HepG2 (cell line): ENCODE data around the gene FAM117A. TPM values are rescaled to one million over a fixed set of nuclear protein-coding genes. Genes with fewer than 3 reads are reported as not detected.

Source experiments
- AKAP8 ChIP-seq: sonication (generic); formaldehyde crosslinking; IDR thresholded peaks from 2 replicates; pipeline ENCODE4 v1.5.1; 2020; ENCODE audit warnings: mild to moderate bottlenecking, missing genetic modification reagents
- FLYWCH1 ChIP-seq: sonication (generic); formaldehyde crosslinking; IDR thresholded peaks from 2 replicates; pipeline ENCODE4 v1.8.1; 2023; ENCODE audit warnings: mild to moderate bottlenecking, missing genetic modification reagents
- HOXA9 ChIP-seq: sonication (generic); formaldehyde crosslinking; IDR thresholded peaks from 2 replicates; pipeline ENCODE4 v1.8.1; 2022; ENCODE audit warnings: missing genetic modification reagents, mild to moderate bottlenecking, moderate library complexity, borderline replicate concordance
- KLF16 ChIP-seq, 2 experiments: sonication (generic) in 1 of 2; formaldehyde crosslinking in 1 of 2; IDR thresholded peaks; 2 replicates each; pipeline versions ENCODE4 v1.6.1 to v1.8.0; 2016 to 2023; ENCODE audit warnings: missing genetic modification reagents in 2 of 2, missing compliant biosample characterization in 1 of 2
- MTF2 ChIP-seq: sonication (generic); formaldehyde crosslinking; IDR thresholded peaks from 2 replicates; pipeline ENCODE4 v1.5.0; 2020; ENCODE audit warnings: missing genetic modification reagents, borderline replicate concordance
- SOX13 ChIP-seq, 3 experiments: fragments of 450-650 bp in 1 of 3; sonication (generic) in 1 of 3; formaldehyde crosslinking in 1 of 3; IDR thresholded peaks in 2 of 3; conservative IDR thresholded peaks in 1 of 3; 2 replicates each; pipeline versions ENCODE4 v1.5.0 to v1.6.1; 2016 to 2020; ENCODE audit warnings: antibody characterized with exemption in 1 of 3, mild to moderate bottlenecking in 1 of 3, missing compliant biosample characterization in 1 of 3, missing genetic modification reagents in 1 of 3, moderate library complexity in 1 of 3
- ZFP41 ChIP-seq: sonication (generic); formaldehyde crosslinking; IDR thresholded peaks from 2 replicates; pipeline ENCODE4 v1.4.0; 2020; ENCODE audit warnings: mild to moderate bottlenecking, missing genetic modification reagents, borderline replicate concordance
- ZNF44 ChIP-seq: sonication (generic); formaldehyde crosslinking; IDR thresholded peaks from 2 replicates; pipeline ENCODE4 v1.5.1; 2020; ENCODE audit warnings: mild to moderate bottlenecking, missing genetic modification reagents
- ZNF484 ChIP-seq: sonication (generic); formaldehyde crosslinking; IDR thresholded peaks from 2 replicates; pipeline ENCODE4 v1.5.1; 2020; ENCODE audit warnings: mild to moderate bottlenecking, low read depth, missing genetic modification reagents, borderline replicate concordance
- ZNF879 ChIP-seq: sonication (generic); formaldehyde crosslinking; IDR thresholded peaks from 2 replicates; pipeline ENCODE4 v1.8.1; 2023; ENCODE audit warnings: missing genetic modification reagents
- polyA plus RNA-seq, 8 experiments: library from polyadenylated mRNA; depleted of rRNA in 3 of 8; stranded (reverse) in 7 of 8; unstranded in 1 of 8; fragments of >200 nt; fragmentation: Illumina TruSeq in 4 of 8; extraction: Trizol in 4 of 8; gene quantifications; 2 replicates each; pipeline versions ENCODE4 v1.2.1 to v1.2.3, GENCODE V29; 2011 to 2016; ENCODE audit warnings: low read depth in 4 of 8, missing spikeins in 1 of 8, mixed read lengths in 1 of 8; ENCODE audit not compliant: insufficient read depth in 1 of 8
- total RNA-seq, 5 experiments: library from RNA; depleted of rRNA; stranded (reverse); fragments of >200 nt; fragmentation: Illumina TruSeq; extraction: Trizol; gene quantifications; 2 replicates each; pipeline ENCODE4 v1.2.3, GENCODE V29; 2016; ENCODE audit warnings: low read depth in 1 of 5
- TF ChIP-seq, protein P1 (sequence below): sonication (generic); formaldehyde crosslinking; IDR thresholded peaks from one replicate; pipeline ENCODE4 v1.5.1; 2020; ENCODE audit warnings: mild to moderate bottlenecking, missing genetic modification reagents; ENCODE audit errors: not compliant biosample characterization
- TF ChIP-seq, protein P2 (sequence below): sonication (generic); formaldehyde crosslinking; IDR thresholded peaks from 2 replicates; pipeline ENCODE4 v1.4.0; 2020; ENCODE audit warnings: missing genetic modification reagents
- TF ChIP-seq, protein P3 (sequence below): sonication (generic); formaldehyde crosslinking; IDR thresholded peaks from 2 replicates; pipeline ENCODE4 v1.8.1; 2022; ENCODE audit warnings: low read depth, mild to moderate bottlenecking, missing genetic modification reagents

Gene FAM117A
- total and polyA plus RNA-seq, 2 of the 13 experiments (the other 11 are each of a cell fraction or from before 2014, with no cell fraction given), result 12.1 to 19.8 TPM

DNA sequence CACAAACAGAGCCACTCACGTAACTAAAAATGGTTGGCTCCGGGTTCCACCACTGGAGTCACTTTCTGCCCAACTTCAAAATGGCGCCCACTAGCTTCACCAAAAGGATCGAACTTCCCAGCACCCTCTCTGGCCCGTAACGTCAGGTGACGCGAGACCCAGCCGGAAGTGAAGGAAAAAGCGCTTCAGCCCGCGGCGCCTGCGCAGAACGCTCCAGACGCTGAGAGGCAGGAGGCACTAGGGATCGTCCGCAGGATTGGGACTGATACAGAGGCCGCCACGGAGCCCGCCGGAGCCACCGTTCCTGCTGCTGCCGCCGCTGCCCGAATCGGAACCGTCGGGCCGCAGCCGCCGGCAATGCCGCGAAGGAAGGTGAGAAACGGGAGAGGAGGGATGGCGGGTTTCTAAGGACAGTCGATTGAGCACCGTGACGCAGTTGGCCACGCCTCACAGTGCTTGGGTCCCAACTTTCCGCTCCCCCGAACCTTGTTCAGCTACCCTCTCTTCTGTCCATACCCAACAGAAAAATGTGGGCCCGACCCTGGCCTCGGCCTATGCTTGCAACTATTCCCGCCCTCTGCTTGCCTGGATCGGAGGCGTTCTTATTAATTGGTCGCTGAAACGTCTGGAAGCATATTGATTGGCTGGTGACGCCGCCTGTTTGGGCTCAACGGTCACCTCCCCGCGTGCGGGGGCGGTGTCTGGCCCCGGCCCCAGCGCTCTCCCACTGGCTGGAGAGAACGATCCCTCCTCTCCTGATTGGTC, 24.7 kb upstream of the FAM117A start, which contains the start of gene KAT7 (continued):
- TF ChIP-seq, protein P1, sequence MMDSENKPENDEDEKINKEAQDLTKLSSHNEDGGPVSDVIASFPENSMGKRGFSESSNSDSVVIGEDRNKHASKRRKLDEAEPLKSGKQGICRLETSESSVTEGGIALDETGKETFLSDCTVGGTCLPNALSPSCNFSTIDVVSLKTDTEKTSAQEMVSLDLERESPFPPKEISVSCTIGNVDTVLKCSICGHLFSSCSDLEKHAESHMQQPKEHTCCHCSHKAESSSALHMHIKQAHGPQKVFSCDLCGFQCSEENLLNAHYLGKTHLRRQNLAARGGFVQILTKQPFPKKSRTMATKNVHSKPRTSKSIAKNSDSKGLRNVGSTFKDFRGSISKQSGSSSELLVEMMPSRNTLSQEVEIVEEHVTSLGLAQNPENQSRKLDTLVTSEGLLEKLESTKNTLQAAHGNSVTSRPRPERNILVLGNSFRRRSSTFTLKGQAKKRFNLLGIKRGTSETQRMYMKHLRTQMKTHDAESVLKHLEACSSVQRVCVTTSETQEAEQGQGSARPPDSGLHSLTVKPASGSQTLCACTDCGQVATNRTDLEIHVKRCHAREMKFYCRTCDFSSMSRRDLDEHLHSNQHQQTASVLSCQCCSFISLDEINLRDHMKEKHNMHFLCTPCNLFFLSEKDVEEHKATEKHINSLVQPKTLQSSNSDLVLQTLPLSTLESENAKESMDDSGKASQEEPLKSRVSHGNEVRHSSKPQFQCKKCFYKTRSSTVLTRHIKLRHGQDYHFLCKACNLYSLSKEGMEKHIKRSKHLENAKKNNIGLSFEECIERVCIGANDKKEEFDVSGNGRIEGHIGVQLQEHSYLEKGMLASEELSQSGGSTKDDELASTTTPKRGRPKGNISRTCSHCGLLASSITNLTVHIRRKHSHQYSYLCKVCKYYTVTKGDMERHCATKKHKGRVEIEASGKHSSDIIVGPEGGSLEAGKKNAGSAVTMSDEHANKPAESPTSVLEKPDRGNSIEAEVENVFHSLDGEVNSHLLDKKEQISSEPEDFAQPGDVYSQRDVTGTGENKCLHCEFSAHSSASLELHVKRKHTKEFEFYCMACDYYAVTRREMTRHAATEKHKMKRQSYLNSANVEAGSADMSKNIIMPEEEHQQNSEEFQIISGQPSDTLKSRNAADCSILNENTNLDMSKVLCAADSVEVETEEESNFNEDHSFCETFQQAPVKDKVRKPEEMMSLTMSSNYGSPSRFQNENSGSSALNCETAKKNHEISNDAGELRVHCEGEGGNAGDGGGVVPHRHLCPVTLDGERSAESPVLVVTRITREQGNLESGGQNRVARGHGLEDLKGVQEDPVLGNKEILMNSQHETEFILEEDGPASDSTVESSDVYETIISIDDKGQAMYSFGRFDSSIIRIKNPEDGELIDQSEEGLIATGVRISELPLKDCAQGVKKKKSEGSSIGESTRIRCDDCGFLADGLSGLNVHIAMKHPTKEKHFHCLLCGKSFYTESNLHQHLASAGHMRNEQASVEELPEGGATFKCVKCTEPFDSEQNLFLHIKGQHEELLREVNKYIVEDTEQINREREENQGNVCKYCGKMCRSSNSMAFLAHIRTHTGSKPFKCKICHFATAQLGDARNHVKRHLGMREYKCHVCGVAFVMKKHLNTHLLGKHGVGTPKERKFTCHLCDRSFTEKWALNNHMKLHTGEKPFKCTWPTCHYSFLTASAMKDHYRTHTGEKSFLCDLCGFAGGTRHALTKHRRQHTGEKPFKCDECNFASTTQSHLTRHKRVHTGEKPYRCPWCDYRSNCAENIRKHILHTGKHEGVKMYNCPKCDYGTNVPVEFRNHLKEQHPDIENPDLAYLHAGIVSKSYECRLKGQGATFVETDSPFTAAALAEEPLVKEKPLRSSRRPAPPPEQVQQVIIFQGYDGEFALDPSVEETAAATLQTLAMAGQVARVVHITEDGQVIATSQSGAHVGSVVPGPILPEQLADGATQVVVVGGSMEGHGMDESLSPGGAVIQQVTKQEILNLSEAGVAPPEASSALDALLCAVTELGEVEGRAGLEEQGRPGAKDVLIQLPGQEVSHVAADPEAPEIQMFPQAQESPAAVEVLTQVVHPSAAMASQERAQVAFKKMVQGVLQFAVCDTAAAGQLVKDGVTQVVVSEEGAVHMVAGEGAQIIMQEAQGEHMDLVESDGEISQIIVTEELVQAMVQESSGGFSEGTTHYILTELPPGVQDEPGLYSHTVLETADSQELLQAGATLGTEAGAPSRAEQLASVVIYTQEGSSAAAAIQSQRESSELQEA (CRISPR knock-in tag), result peak; percentile 94
- TF ChIP-seq ZNF484, result no peak
- TF ChIP-seq ZFP41 (CRISPR knock-in tag), result no peak
- TF ChIP-seq ZNF879, result peak; percentile 79; the same call in 1 of the 2 replicates
- no peak for TF ChIP-seq MTF2
- TF ChIP-seq, protein P2, sequence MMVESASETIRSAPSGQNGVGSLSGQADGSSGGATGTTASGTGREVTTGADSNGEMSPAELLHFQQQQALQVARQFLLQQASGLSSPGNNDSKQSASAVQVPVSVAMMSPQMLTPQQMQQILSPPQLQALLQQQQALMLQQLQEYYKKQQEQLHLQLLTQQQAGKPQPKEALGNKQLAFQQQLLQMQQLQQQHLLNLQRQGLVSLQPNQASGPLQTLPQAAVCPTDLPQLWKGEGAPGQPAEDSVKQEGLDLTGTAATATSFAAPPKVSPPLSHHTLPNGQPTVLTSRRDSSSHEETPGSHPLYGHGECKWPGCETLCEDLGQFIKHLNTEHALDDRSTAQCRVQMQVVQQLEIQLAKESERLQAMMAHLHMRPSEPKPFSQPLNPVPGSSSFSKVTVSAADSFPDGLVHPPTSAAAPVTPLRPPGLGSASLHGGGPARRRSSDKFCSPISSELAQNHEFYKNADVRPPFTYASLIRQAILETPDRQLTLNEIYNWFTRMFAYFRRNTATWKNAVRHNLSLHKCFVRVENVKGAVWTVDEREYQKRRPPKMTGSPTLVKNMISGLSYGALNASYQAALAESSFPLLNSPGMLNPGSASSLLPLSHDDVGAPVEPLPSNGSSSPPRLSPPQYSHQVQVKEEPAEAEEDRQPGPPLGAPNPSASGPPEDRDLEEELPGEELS, result peak; percentile 4; the same call in 1 of the 2 replicates
- TF ChIP-seq ZNF44 (CRISPR knock-in tag), result no peak
- no peak for TF ChIP-seq AKAP8 (CRISPR knock-in tag)
- TF ChIP-seq KLF16 (CRISPR knock-in tag; IDR thresholded peaks at IDR 0.05), result peak in 1 of 2 experiments; percentile 92; a peak in 2 of 4 replicates
- no peak for TF ChIP-seq HOXA9
- no peak for TF ChIP-seq FLYWCH1
- TF ChIP-seq SOX13 (IDR thresholded peaks at IDR 0.05), result no peak
- peak in 1 of 2 experiments; percentile 48; a peak in 2 of 4 replicates for TF ChIP-seq SOX13 (CRISPR knock-in tag; conservative IDR thresholded peaks at IDR 0.05 in 1 of 2, IDR thresholded peaks at IDR 0.05 in 1 of 2)
- TF ChIP-seq, protein P3, sequence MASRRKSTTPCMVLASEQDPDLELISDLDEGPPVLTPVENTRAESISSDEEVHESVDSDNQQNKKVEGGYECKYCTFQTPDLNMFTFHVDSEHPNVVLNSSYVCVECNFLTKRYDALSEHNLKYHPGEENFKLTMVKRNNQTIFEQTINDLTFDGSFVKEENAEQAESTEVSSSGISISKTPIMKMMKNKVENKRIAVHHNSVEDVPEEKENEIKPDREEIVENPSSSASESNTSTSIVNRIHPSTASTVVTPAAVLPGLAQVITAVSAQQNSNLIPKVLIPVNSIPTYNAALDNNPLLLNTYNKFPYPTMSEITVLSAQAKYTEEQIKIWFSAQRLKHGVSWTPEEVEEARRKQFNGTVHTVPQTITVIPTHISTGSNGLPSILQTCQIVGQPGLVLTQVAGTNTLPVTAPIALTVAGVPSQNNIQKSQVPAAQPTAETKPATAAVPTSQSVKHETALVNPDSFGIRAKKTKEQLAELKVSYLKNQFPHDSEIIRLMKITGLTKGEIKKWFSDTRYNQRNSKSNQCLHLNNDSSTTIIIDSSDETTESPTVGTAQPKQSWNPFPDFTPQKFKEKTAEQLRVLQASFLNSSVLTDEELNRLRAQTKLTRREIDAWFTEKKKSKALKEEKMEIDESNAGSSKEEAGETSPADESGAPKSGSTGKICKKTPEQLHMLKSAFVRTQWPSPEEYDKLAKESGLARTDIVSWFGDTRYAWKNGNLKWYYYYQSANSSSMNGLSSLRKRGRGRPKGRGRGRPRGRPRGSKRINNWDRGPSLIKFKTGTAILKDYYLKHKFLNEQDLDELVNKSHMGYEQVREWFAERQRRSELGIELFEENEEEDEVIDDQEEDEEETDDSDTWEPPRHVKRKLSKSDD (CRISPR knock-in tag), result peak; percentile 99
